GM19193 (cell line): ENCODE results near the gene BBS2.

ENCODE experiments used
- POLR2A ChIP-seq: IDR thresholded peaks from 4 replicates; pipeline ENCODE4 v1.6.1; 2011; ENCODE audit not compliant: insufficient read depth, insufficient read length; ENCODE audit errors: extremely low read depth

Gene BBS2

GRCh38 chr16:56470666-56471065, 49.2 kb downstream of the BBS2 start:
- TF ChIP-seq POLR2A = no peak

DNA sequence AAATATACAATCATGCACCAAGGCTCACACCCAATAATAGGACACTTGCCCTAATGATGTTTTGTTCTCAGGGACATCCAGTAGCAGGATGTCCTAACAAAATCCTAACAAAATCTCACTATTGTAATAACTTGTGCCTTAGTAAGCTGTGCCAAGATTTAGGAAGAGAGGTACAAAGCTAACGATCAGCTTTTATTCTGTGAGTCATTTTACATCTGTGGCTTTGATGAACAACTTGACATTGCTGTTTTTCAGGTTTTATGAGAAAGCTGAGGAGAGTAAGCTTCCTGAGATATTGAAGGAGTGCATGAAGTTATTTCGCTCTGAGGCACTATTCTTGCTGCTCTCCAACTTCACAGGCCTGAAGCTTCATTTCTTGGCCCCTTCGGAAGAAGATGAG, 49.6 kb downstream of the BBS2 start:
- TF ChIP-seq POLR2A = no peak

GRCh38 chr16:56469748-56470147, 50.1 kb downstream of the BBS2 start:
- TF ChIP-seq POLR2A = no peak

- no peak for TF ChIP-seq POLR2A
Measured at GRCh38 chr16:56468800-56469199, 51.0 kb downstream of the BBS2 start.

GRCh38 chr16:56466344-56466743, 53.5 kb downstream of the BBS2 start:
- TF ChIP-seq POLR2A = no peak

- TF ChIP-seq POLR2A = no peak
Measured at GRCh38 chr16:56463153-56463552, 56.7 kb downstream of the BBS2 start.

GRCh38 chr16:56462064-56462796, 57.6 kb downstream of the BBS2 start:
- no peak for TF ChIP-seq POLR2A

- no peak for TF ChIP-seq POLR2A
Measured at GRCh38 chr16:56460101-56460500, 59.7 kb downstream of the BBS2 start.

DNA sequence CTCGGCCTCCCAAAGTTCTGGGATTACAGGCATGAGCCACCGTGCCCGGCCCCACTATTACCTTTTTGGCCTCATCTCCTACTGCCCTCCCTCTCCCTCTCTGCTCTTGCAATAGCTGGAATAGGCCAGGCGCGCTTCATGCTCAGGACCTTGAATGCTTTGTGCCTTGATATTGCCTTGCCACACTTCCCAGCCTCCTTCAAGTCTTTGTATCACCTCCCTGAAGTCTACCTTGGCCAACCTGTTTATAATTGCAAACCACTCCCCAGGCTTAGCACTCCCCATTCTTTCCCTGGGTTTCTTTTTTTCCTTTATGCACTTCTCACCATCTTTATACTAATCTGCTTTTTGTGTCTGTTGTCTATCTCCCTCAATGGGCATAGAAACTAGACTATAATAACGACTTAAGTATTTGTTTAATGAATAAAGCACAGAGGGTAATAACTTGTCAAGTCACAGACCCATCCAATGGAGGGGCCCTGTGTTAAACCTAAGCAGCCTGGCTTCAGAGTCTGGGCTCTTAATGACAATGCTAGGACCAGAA, 61.8 kb downstream of the BBS2 start:
- no peak for TF ChIP-seq POLR2A

DNA sequence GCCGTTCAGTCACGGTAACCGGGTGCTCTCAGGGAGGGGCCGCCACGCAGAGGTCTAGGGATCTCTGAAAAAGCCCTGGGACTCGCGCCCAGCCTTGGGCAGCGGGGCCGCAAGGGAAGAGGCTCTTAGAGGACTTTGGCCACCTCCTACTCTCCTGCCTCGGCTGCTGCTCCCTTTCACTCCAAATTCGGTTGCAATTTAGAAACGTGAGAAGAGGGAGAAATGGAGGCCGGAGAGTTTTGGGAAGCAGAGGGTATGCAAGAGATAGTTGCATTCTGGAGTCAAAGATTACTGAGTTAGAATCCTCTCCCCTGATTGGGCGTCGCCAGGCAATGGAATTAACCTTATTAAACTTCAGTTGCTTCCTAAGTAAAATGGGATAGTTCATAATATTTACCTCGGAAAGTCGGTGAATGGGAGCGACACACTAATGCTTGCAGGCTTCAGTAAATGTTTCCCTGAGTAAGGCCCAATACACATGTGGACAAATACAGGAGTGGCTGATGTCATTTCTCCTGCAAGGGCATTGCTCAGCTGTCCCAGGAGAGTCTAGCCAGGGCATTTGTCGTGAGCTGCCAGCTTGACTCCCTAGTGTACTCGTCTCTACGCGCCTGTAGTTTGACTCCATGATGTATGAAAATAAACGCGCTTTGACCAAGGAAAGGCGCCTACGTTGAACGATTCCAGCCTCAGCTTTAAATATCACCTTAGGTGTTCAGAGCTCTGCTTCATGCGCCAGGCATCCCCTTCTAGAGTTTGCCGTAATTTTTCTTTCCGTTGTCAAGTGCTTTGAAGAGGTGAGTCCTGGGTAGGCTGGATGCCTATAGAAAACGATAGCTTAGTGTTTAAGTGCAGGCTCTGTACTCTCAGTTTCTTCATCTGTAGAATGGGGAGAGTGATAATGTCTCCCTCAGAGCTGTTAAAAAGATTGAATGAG, 67.8 kb downstream of the BBS2 start:
- no peak for TF ChIP-seq POLR2A

GRCh38 chr16:56450986-56451752, 68.7 kb downstream of the BBS2 start, which contains the start of the genes NUDT21 and OGFOD1:
NUDT21 (minus strand) TSS chr16:56451332; CDS start chr16:56451202, 130 bp downstream.
OGFOD1 (plus strand) TSS chr16:56451554; CDS start chr16:56451613, 59 bp downstream.
- peak; percentile 82 for TF ChIP-seq POLR2A

GRCh38 chr16:56450275-56450985, 69.4 kb downstream of the BBS2 start:
- no peak for TF ChIP-seq POLR2A

GRCh38 chr16:56448005-56448404, 71.8 kb downstream of the BBS2 start:
- no peak for TF ChIP-seq POLR2A

- no peak for TF ChIP-seq POLR2A
Measured at GRCh38 chr16:56447286-56447685, 72.5 kb downstream of the BBS2 start.
